HG02981 (cell line): Measurements from ENCODE around the gene ZFP36L2.
A peak's percentile ranks its signal among the peaks of the same experiment; 100 is the strongest.

Experiments
- ATAC-seq: cut with Tn5 transposase; IDR thresholded peaks from one replicate; pipeline ENCODE4 v1.9.1; 2021; ENCODE audit warnings: mild to moderate bottlenecking, moderate library complexity; ENCODE audit not compliant: unreplicated experiment

Gene ZFP36L2

GRCh38 chr2:43210467-43211303 lies 15.7 kb downstream of the ZFP36L2 start:
- no peak for ATAC-seq

GRCh38 chr2:43210125-43210466 lies 16.3 kb downstream of the ZFP36L2 start:
- no peak for ATAC-seq

GRCh38 chr2:43209204-43209717 lies 17.1 kb downstream of the ZFP36L2 start:
- ATAC-seq: no peak

- no peak for ATAC-seq
These were observed 18.7 kb downstream of the ZFP36L2 start for GRCh38 chr2:43207553-43208300.

DNA sequence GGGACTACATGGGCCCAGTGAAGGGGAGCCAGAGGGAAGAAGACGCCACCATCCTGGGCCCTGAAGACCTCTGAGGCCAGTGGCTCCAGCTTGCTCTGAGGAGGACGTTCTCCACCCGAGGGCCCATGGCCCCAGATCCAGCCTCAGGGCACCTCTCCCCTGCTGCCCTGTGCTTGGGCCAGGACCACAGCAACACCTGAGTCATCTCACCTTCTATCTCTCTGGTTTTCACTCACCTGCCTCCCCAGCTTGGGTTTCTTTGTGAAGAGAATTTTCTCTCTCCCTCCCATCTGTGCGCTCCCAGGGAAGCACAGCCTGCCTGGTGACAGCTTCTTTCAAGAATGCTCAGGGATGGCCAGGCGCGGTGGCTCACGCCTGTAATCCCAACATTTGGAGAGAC lies 19.8 kb downstream of the ZFP36L2 start:
- ATAC-seq: no peak

GRCh38 chr2:43203373-43203772 lies 23.0 kb downstream of the ZFP36L2 start:
- no peak for ATAC-seq

DNA sequence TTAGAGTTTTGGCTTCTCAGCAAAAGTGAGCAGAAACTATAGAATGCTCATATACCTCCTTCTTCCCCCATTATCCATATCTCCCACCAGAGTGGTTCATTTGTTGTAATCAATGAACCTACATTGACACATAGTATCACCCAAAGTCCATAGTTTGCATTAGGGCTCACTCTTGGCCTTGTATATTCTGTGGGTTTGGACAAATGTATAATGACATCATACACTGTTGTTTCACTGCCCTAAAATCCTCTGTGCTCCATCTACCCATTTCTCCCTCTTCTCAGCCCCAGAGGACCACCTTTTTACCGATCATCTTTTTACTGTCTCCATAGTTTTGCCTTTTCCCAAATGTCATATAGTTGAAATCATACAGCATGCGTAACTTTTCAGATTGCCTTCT lies 24.1 kb downstream of the ZFP36L2 start:
- no peak for ATAC-seq

GRCh38 chr2:43201497-43201896 lies 24.9 kb downstream of the ZFP36L2 start:
- no peak for ATAC-seq

GRCh38 chr2:43201016-43201415 lies 25.4 kb downstream of the ZFP36L2 start:
- no peak for ATAC-seq

- ATAC-seq: no peak
These were observed 26.6 kb downstream of the ZFP36L2 start for GRCh38 chr2:43199492-43200488.

- no peak for ATAC-seq
These were observed 28.1 kb downstream of the ZFP36L2 start for GRCh38 chr2:43198263-43198662.

- ATAC-seq: no peak
These were observed 28.9 kb downstream of the ZFP36L2 start for GRCh38 chr2:43197588-43197896.

DNA sequence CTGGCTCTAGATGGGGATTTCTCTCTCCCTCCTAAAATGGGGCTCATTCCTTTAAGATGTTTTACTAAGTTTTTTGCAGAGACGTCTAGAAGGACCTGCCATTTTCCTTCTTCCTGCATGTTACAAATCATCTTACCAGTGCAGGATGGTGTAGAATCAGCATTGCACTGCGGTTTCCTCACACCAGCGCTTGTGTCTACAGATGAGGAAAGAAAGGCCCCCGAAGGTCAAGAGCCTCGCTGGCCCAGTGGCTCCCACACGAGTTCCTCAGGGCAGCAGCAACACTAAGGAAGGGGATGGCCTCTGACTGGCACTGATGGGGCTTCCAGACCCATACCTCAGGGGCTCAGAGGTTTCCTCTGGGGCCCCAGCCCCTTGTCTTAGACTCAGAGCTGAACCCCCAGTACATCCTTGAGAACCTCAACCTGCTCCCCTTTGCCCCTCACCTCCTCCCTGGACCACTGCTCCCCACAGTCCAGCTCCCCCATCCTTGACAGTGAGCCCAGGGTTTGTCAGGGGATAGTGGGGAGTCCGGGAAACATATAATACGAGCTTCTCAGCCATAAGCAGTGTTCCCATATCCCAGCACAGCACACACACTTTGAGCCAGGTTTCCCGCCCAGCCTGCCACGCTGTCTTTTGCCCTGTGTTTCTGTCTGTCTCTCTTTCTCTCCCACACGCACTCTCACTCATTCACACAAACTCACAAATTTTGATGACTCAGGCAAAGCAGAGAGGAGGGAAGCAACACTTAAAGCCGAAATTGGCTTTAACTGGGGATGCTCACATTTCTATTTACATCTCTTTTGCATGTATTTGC lies 29.4 kb downstream of the ZFP36L2 start:
- ATAC-seq: no peak

DNA sequence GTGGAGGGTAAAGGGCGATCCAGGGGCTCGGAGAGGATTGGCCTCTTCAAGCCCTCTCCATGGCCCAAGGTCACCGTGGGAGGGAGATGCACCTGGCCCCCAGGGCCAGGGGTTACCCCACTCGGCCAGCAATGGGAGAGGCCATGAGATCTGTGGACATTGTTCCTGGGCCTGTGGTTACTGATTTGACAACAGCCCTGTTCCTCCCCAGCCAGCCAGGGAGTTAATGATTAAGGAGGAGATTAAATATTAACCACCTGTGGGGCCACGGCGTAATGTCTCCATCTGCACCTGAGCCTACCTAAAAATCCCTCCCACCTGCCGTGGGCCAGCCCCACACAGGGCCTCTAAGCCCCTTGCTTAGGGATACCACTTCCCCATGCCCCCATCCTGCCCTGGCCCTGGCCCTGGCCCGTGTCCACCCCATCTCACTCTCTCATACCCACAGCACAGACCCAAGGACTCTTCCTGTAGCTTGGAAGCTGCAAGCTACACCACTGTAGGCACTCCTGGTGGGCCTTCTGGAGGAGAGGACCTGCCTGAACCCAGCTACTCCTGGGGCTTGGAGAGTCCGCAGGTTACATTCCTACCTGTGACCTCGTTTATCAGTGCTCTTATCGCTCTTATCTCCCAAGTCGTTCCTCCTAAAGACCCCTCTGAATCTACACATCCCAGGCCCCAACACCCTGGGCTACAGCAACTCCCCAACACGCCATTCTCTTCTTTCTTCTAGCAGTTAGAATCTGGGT lies 32.1 kb downstream of the ZFP36L2 start:
- peak; percentile 48 for ATAC-seq

- ATAC-seq: no peak
These were observed 32.7 kb downstream of the ZFP36L2 start for GRCh38 chr2:43193652-43194120.

GRCh38 chr2:43192744-43193651 lies 33.4 kb downstream of the ZFP36L2 start:
- no peak for ATAC-seq

- no peak for ATAC-seq
These were observed 34.4 kb downstream of the ZFP36L2 start for GRCh38 chr2:43191947-43192516.
